NCI-H1048 (cell line): ENCODE measurements around the gene PTPRJ.
"Not testable (repeated sequence)": the region's sequence is repeated elsewhere in the genome, so short reads cannot be mapped to it uniquely, and the experiment has no call there.

Experiments
- DNase-seq: peaks from one replicate; lab custom pipeline; 2025; lab: John Stamatoyannopoulos, UW

PTPRJ gene

GRCh38 chr11:48116437-48117228 lies 136.3 kb downstream of the PTPRJ start:
- no peak for DNase-seq

- no peak for DNase-seq
These were observed 141.9 kb downstream of the PTPRJ start for GRCh38 chr11:48122246-48122645.

- DNase-seq: no peak
These were observed 142.3 kb downstream of the PTPRJ start for GRCh38 chr11:48122656-48123055.

- DNase-seq: no peak
These were observed 143.0 kb downstream of the PTPRJ start for GRCh38 chr11:48123254-48123875.

GRCh38 chr11:48123934-48124755 lies 143.8 kb downstream of the PTPRJ start:
- no peak for DNase-seq

GRCh38 chr11:48124880-48125279 lies 144.5 kb downstream of the PTPRJ start:
- no peak for DNase-seq

- no peak for DNase-seq
These were observed 145.5 kb downstream of the PTPRJ start for GRCh38 chr11:48125866-48126265.

- DNase-seq: no peak
These were observed 147.3 kb downstream of the PTPRJ start for GRCh38 chr11:48127521-48128183.

GRCh38 chr11:48129697-48130395 lies 149.5 kb downstream of the PTPRJ start:
- DNase-seq: no peak

- no peak for DNase-seq
These were observed 154.0 kb downstream of the PTPRJ start for GRCh38 chr11:48134221-48134922.

GRCh38 chr11:48138222-48138621 lies 157.9 kb downstream of the PTPRJ start:
- DNase-seq: no peak

GRCh38 chr11:48139896-48140295 lies 159.5 kb downstream of the PTPRJ start:
- DNase-seq: not testable (repeated sequence)

GRCh38 chr11:48141475-48142122 lies 161.2 kb downstream of the PTPRJ start:
- no peak for DNase-seq

- no peak for DNase-seq
These were observed 162.5 kb downstream of the PTPRJ start for GRCh38 chr11:48142889-48143288.

- no peak for DNase-seq
These were observed 168.4 kb downstream of the PTPRJ start for GRCh38 chr11:48148749-48149148.

- DNase-seq: no peak
These were observed 169.9 kb downstream of the PTPRJ start for GRCh38 chr11:48150213-48150612.

GRCh38 chr11:48154151-48154550 lies 173.8 kb downstream of the PTPRJ start:
- no peak for DNase-seq

GRCh38 chr11:48161951-48162884 lies 181.9 kb downstream of the PTPRJ start:
- DNase-seq: no peak

GRCh38 chr11:48162885-48163268 lies 182.5 kb downstream of the PTPRJ start:
- DNase-seq: no peak
